GM12872 (cell line): ENCODE results near the gene HS3ST5.

ENCODE experiments used
- TF ChIP-seq, protein P1 (sequence below): IDR thresholded peaks from 3 replicates; pipeline ENCODE4 v1.5.1; 2011; ENCODE audit warnings: low read depth, mild to moderate bottlenecking, low read length, moderate library complexity; ENCODE audit not compliant: insufficient read depth

Gene HS3ST5

DNA sequence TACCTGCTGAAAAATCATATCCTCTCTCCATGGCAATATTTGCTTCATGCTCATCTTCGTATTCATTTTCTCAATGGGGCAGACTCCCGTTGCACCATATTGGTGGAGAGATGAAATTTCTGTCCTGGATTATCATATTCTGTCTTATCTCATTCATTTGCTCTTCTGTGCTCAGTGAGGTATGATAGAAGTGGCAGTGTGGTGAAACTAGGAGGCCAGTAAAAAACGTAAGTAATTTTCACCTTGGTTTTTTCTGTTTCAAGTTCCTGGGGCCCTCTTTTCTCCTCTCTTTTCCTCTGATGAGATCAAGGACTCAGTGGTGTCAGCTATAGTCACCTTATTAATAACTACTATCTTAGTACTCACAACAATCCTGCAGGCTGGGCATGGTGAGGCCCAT, 189.4 kb downstream of the HS3ST5 start:
- TF ChIP-seq, protein P1, sequence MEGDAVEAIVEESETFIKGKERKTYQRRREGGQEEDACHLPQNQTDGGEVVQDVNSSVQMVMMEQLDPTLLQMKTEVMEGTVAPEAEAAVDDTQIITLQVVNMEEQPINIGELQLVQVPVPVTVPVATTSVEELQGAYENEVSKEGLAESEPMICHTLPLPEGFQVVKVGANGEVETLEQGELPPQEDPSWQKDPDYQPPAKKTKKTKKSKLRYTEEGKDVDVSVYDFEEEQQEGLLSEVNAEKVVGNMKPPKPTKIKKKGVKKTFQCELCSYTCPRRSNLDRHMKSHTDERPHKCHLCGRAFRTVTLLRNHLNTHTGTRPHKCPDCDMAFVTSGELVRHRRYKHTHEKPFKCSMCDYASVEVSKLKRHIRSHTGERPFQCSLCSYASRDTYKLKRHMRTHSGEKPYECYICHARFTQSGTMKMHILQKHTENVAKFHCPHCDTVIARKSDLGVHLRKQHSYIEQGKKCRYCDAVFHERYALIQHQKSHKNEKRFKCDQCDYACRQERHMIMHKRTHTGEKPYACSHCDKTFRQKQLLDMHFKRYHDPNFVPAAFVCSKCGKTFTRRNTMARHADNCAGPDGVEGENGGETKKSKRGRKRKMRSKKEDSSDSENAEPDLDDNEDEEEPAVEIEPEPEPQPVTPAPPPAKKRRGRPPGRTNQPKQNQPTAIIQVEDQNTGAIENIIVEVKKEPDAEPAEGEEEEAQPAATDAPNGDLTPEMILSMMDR, result no peak

DNA sequence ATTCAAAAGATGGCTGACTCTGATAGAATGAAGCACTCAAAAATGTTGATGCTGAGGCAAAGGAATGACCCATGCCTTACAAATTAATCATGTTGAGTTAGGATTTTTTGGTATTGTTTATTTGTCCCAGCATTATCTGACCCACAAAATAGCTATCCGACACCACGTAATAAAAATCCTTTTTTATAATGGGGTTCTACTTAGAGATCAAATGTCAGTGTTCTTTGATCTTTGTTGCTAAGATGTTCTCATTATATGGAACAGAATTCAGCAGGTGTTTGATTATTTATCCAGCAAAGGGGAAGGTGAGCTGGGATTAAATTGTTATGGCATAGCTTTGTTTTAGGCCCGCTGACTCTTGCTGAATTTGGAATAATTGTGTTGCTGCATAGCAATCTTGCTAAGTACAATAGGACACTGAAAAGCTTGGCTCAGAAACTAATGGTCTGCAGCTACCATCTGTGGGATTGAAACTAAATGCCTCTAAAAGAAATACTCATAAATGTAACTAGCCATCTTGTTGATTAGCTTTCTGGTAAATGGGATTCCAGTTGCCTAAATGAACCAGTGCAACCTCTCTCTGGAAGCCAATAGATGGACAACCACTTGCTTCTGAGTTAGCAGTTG, 191.6 kb downstream of the HS3ST5 start:
- TF ChIP-seq, protein P1, result no peak

DNA sequence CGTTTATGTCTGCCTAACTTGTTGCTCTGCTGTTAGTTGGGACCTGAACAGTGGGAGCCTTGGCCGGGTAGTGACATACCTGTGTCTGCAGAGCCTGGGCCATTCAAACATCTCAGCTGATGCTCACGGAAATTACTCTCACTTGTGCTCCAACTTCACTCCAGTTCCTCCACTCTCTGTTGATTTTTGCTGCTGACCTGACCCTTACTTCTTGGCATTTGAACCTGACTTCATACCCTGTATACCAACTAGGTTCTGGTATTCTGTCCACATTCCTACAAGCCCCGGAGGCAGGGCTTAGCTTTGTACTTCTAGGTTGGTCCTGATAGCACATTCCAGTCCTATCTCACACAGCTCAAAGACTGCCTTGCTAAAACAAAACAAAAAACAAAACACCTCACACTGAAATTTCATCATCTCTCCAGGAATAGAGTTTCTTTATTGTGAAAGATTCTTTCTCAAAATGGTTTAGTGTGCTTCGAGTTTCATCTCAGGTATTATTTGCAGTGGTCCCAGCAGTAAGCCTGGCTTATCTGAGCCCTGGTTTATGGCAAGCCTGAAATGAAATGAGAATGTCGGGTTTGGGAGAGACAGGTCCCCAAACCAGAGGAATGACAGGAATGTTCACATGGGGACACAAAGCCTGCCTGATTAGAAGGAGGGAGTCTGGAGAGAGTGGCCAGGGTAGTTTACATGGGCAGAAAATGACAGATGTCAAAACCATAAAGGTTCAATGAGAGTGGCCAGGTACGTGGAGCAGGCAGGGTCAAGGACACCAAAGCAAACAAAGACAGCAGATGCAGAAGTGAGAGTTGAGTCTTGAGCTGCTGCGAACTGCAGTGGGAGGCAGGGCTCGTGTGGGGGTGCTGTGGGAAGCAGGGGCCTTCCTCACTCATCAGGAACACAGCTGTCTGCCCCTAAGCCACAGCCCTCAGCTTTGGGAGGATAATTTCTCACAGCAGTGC, 197.7 kb downstream of the HS3ST5 start:
- TF ChIP-seq, protein P1, result no peak

DNA sequence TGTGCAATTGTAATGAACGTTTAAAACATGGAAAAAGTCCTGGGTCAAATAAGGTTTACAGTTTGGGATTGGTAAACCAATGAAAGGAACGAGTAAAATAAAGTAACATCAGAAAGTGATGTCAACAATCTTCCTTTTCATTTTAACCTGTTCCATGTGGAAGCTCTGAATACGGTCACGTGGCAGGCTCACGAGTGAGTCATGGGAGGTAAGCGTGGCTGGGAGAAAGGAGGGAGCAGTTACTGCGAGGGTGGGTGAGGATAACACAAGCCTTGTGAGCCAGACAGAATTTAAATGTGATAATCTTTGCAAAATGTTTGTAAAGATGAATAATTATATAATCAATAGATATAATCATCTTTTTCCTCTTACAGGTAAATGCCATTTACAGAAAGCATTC, 200.6 kb downstream of the HS3ST5 start:
- TF ChIP-seq, protein P1, result no peak

DNA sequence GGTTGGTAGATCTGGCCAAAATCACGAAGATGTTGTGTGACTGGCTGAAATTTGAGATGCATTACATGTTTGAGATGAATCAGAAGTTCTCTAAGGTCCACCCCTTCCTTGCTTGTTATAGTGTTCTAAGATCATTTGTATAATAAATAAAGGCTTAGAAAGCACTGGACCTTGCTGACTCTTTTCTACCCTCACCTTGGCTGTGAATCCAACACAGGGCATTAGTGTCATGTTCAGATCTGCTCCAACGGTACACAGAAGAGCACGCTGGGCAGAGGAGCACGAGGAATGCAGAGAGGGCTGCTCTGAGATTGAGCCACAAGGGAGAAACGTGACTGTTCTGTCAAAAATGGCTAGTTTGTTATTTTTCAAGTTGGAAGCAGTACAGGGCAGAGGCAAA, 202.4 kb downstream of the HS3ST5 start:
- TF ChIP-seq, protein P1, result no peak

DNA sequence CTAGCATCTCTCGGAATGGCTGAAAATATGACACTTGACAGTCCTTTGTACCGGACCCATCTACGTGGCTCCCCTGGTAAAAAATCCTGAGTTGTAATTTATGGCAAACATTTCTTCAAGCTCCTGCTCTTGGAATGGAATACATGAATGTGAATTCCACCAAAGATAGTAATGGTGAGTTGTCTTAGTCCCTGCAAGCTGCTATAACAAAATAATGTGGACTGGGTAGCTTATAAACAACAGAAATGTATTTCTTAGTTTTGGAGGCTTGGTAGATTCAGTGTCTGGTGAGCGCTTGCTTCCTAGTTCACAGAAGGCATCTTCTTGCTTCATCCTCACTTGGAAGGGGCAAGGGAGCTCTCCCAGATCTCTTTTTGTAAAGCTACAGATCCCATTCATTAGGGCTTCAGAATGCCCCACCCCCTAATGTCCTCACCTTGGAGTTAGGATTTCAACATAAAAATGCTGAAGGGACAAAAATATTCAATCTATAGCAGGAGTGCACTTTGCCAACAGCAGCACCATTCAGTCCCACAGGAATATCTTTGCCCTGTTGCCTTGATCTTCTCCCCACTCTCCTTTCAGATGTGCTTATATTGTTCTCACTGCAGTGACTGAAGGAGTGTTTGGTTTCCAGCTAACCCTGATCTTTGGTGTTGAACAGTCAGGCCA, 204.1 kb downstream of the HS3ST5 start:
- TF ChIP-seq, protein P1, result no peak

DNA sequence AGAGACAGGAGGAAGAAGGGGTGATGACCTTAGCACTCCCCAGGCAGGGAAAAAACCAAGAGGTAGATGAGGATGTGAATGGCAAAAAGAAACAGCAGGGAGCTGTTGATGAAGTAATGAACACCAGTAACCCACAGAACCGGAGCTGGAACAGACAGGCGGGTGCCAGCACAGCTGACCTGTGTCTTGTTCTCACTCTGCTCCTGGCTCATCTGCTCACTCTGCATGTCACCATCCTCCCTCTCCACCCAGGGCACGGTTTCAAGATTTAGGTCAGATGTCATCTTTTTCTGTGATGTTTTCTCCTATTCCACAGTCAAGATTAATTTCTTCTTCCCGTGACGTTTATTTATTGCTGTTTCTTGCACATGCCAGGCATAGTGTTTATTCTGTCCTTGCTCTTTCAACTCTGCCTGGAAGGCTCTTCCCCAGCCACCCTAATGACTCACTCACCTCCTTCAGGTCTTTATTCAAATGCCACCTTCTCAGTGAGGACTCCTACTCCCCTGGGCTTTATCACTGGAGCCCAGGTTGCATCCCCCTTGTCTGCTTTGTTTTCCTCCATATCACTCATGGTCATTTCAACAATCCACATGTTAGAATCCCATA, 207.4 kb downstream of the HS3ST5 start:
- TF ChIP-seq, protein P1, result no peak
